H9 (cell line): ENCODE results near the gene ERFL. TPM values are rescaled to one million over a fixed set of nuclear protein-coding genes. Genes with fewer than 3 reads are reported as not detected.

Experiments
- DNase-seq: peaks from one replicate; pipeline ENCODE4 v3.0.0-alpha.2; 2017
- H2AFZ ChIP-seq: one replicate; pipeline ENCODE4 v1.6.1; 2013; ENCODE audit warnings: mild to moderate bottlenecking, low read length, control low read depth, moderate library complexity
- H2AK5ac ChIP-seq: 2 replicates; pipeline ENCODE4 v1.6.1; 2013; ENCODE audit warnings: low read length, control low read depth, mixed read lengths; ENCODE audit not compliant: insufficient read length
- H2BK120ac ChIP-seq: one replicate; pipeline ENCODE4 v1.6.1; 2013; ENCODE audit warnings: low read depth, mild to moderate bottlenecking, low read length, control low read depth, inconsistent platforms; ENCODE audit not compliant: poor library complexity, severe bottlenecking
- H2BK12ac ChIP-seq: 2 replicates; pipeline ENCODE4 v1.6.1; 2013; ENCODE audit warnings: low read length, control low read depth, mixed read lengths, low read depth; ENCODE audit not compliant: insufficient read length
- H2BK15ac ChIP-seq: 2 replicates; pipeline ENCODE4 v1.6.1; 2013; ENCODE audit warnings: low read depth, low read length, control low read depth
- H2BK20ac ChIP-seq: one replicate; pipeline ENCODE4 v1.6.1; 2013; ENCODE audit warnings: low read depth, mild to moderate bottlenecking, low read length, control low read depth, inconsistent platforms; ENCODE audit not compliant: poor library complexity, severe bottlenecking
- H2BK5ac ChIP-seq: 2 replicates; pipeline ENCODE4 v1.6.1; 2013; ENCODE audit warnings: low read length, control low read depth, mixed read lengths; ENCODE audit not compliant: insufficient read length
- H3K14ac ChIP-seq: 2 replicates; pipeline ENCODE4 v1.6.1; 2013; ENCODE audit warnings: low read length, control low read depth; ENCODE audit not compliant: insufficient read depth
- H3K18ac ChIP-seq: 2 replicates; pipeline ENCODE4 v1.6.1; 2013; ENCODE audit warnings: low read depth, mild to moderate bottlenecking, mixed read lengths, low read length, control low read depth; ENCODE audit not compliant: insufficient read length
- H3K23ac ChIP-seq: 2 replicates; pipeline ENCODE4 v1.6.1; 2013; ENCODE audit warnings: low read length, control low read depth, mixed read lengths, low read depth; ENCODE audit not compliant: insufficient read length
- H3K23me2 ChIP-seq: 2 replicates; pipeline ENCODE4 v1.6.1; 2013; ENCODE audit warnings: low read depth, mild to moderate bottlenecking, mixed read lengths, low read length, control low read depth; ENCODE audit not compliant: insufficient read length, poor library complexity, severe bottlenecking
- H3K27ac ChIP-seq: 2 replicates; pipeline ENCODE4 v1.5.1; 2013; ENCODE audit warnings: low read length, control low read depth, mixed read lengths, low read depth; ENCODE audit not compliant: insufficient read length
- H3K27me3 ChIP-seq: 2 replicates; pipeline ENCODE4 v1.6.1; 2013; ENCODE audit warnings: low read length, control low read depth, inconsistent platforms; ENCODE audit not compliant: insufficient read depth
- H3K4ac ChIP-seq: 2 replicates; pipeline ENCODE4 v1.6.1; 2013; ENCODE audit warnings: low read depth, mild to moderate bottlenecking, control low read depth, inconsistent platforms, low read length, moderate library complexity
- H3K4me1 ChIP-seq: 2 replicates; pipeline ENCODE4 v1.6.1; 2013; ENCODE audit warnings: low read length, control low read depth, inconsistent platforms; ENCODE audit not compliant: insufficient read depth
- H3K4me2 ChIP-seq: 2 replicates; pipeline ENCODE4 v1.6.1; 2013; ENCODE audit warnings: low read length, control low read depth, mixed read lengths; ENCODE audit not compliant: insufficient read length, insufficient read depth
- H3K56ac ChIP-seq: 2 replicates; pipeline ENCODE4 v1.6.1; 2013; ENCODE audit warnings: low read depth, mild to moderate bottlenecking, mixed read lengths, low read length, control low read depth; ENCODE audit not compliant: insufficient read length
- H3K79me1 ChIP-seq: 2 replicates; pipeline ENCODE4 v1.6.1; 2013; ENCODE audit warnings: low read depth, mild to moderate bottlenecking, moderate library complexity, low read length, control low read depth, inconsistent platforms; ENCODE audit not compliant: insufficient read depth, poor library complexity, severe bottlenecking
- H3K79me2 ChIP-seq: 2 replicates; pipeline ENCODE4 v1.6.1; 2013; ENCODE audit warnings: low read length, control low read depth, inconsistent platforms; ENCODE audit not compliant: insufficient read depth
- H3K9ac ChIP-seq: 2 replicates; pipeline ENCODE4 v1.6.1; 2013; ENCODE audit warnings: low read length, control low read depth, mixed read lengths; ENCODE audit not compliant: insufficient read length; ENCODE audit errors: extremely low read depth
- H3K9me3 ChIP-seq: one replicate; pipeline ENCODE4 v1.6.1; 2013; ENCODE audit warnings: low read depth, low read length, inconsistent platforms; ENCODE audit not compliant: control insufficient read depth
- H3T11ph ChIP-seq: one replicate; pipeline ENCODE4 v1.6.1; 2013; ENCODE audit warnings: mild to moderate bottlenecking, low read length, control low read depth, inconsistent platforms
- H4K20me1 ChIP-seq: one replicate; pipeline ENCODE4 v1.6.1; 2013; ENCODE audit not compliant: control insufficient read depth, insufficient read length, insufficient read depth
- H4K5ac ChIP-seq: 2 replicates; pipeline ENCODE4 v1.6.1; 2013; ENCODE audit warnings: low read depth, mild to moderate bottlenecking, mixed read lengths, low read length, control low read depth; ENCODE audit not compliant: insufficient read length
- H4K8ac ChIP-seq: replicated peaks from 2 replicates; pipeline ENCODE4 v1.6.1; 2013; ENCODE audit warnings: low read length, control low read depth, mixed read lengths, low read depth; ENCODE audit not compliant: insufficient read length
- H4K91ac ChIP-seq: 2 replicates; pipeline ENCODE4 v1.6.1; 2013; ENCODE audit warnings: low read depth, mild to moderate bottlenecking, moderate library complexity, mixed read lengths, low read length, control low read depth; ENCODE audit not compliant: insufficient read length
- H3K27ac Mint-ChIP-seq, 3 experiments: 2 replicates in 2 of 3; 3 replicates in 1 of 3; pipeline ENCODE4 v1.8.0; 2020 to 2021; ENCODE audit warnings: mixed read lengths in 3 of 3, mild to moderate bottlenecking in 1 of 3, moderate library complexity in 1 of 3
- H3K27me3 Mint-ChIP-seq: 2 replicates; pipeline ENCODE4 v1.8.0; 2021; ENCODE audit warnings: low read depth, mild to moderate bottlenecking, moderate library complexity, mixed read lengths
- H3K36me3 Mint-ChIP-seq, 3 experiments: 2 replicates in 2 of 3; 3 replicates in 1 of 3; pipeline ENCODE4 v1.8.0; 2020 to 2021; ENCODE audit warnings: low read depth in 3 of 3, mixed read lengths in 3 of 3; ENCODE audit not compliant: insufficient read depth in 1 of 3
- H3K4me1 Mint-ChIP-seq, 2 experiments: 2 replicates each; pipeline ENCODE4 v1.8.0; 2020; ENCODE audit warnings: mixed read lengths in 2 of 2
- H3K4me3 Mint-ChIP-seq, 2 experiments: 2 replicates in 1 of 2; 3 replicates in 1 of 2; pipeline ENCODE4 v1.8.0; 2020 to 2021; ENCODE audit warnings: mild to moderate bottlenecking in 2 of 2, mixed read lengths in 2 of 2, moderate library complexity in 1 of 2
- H3K9me3 Mint-ChIP-seq, 2 experiments: 2 replicates in 1 of 2; 3 replicates in 1 of 2; pipeline ENCODE4 v1.8.0; 2020; ENCODE audit warnings: mild to moderate bottlenecking in 2 of 2, mixed read lengths in 2 of 2, moderate library complexity in 1 of 2
- WGBS: extraction: QIAGEN DNeasy Blood & Tissue Kit; methylation state at CpG from one replicate; pipeline ENCODE4 v1.1.7; 2013; ENCODE audit warnings: missing lambda C conversion rate, low lambda C conversion rate, mixed read lengths; ENCODE audit not compliant: insufficient read length; ENCODE audit errors: extremely low coverage; 5-methylcytosine and 5-hydroxymethylcytosine counted together
- total RNA-seq: library from RNA; stranded (reverse); gene quantifications from 2 replicates; pipeline ENCODE4 v1.2.1, GENCODE V29; 2021
- TF ChIP-seq, protein P1 (sequence below): fragments of 200-600 bp; sonication (generic); conservative IDR thresholded peaks from 3 replicates; pipeline ENCODE4 v1.8.0; 2021; ENCODE audit warnings: antibody characterized with exemption, mild to moderate bottlenecking

The ERFL gene
- total RNA-seq, 1 experiment from 2014 or later, result 0.22 TPM

DNA sequence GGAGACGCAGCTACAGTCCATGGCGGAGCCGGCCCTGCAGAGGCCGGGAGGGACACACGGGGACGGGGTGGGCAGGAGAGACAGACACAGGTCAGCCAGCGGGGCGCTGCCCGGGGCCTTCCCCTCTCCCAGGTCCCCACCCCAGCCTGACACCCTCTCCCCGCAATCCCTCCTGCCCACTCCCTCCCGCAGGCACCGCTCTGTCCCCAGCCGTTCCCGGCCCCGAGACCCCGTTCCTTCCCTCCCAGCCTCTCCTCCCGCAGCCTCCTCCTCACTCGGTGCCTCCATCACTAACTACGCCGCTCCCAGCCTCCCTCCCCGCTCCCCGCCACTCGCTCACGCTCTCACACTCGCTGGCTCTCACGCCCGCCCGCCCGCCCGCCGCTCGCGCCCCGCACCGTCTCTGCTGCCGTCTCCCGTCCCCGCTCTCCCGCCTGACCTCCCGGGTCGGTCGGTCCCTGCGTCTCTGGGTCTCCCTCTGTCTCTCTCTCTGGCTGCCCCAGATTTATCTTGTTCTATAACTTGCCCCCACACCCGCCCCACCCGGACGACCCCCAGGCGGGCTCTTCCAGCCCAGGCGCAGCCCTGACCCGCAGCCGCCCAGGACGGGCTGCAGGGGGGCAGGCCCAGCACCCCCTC is 15.2 kb downstream of the ERFL start:
- Histone ChIP-seq H2AFZ (no peak overlapping the region), H3K27ac (no peak overlapping the region), H3K79me1 (no peaks in the 10 kb centered on the region), H4K91ac (no peak overlapping the region), H3K23ac (no peak overlapping the region), H2BK12ac (no peak overlapping the region), H2BK15ac (no peak overlapping the region), H3K56ac (no peak overlapping the region), H3K27me3 (peaks cover 71% of the 10 kb centered on the region), H3T11ph (no peak overlapping the region), H2BK20ac (no peak overlapping the region), H3K4ac (no peak overlapping the region), H3K4me1 (no peaks in the 10 kb centered on the region), H2AK5ac (no peak overlapping the region), H4K20me1 (no peaks in the 10 kb centered on the region), H3K14ac (no peak overlapping the region), H2BK5ac (no peak overlapping the region), H3K18ac (no peak overlapping the region), H3K79me2 (no peaks in the 10 kb centered on the region), H3K9ac (no peak overlapping the region), H3K23me2 (peaks cover 5% of the 10 kb centered on the region), H4K5ac (no peak overlapping the region), H4K8ac (no peak overlapping the region), H3K4me2 (peak overlapping the region; percentile 48), H3K9me3 (no peaks in the 10 kb centered on the region), H2BK120ac (no peak overlapping the region)
- DNase-seq, result no peak
- Mint-ChIP-seq H3K27ac (no peak overlapping the region), H3K36me3 (no peaks in the 10 kb centered on the region), H3K9me3 (peaks cover 0 to 2% of the 10 kb centered on the region in 2 experiments; a peak in 1 of 5 replicates), H3K27me3 (peaks cover 1% of the 10 kb centered on the region), H3K4me1 (peaks cover 6 to 15% of the 10 kb centered on the region in 2 experiments; a peak in 3 of 4 replicates), H3K4me3 (peak overlapping the region; percentile 19 to 76; a peak in 4 of 5 replicates)
- WGBS, result no CpG with 5 or more reads among the region's 51 CpGs
- TF ChIP-seq, protein P1, sequence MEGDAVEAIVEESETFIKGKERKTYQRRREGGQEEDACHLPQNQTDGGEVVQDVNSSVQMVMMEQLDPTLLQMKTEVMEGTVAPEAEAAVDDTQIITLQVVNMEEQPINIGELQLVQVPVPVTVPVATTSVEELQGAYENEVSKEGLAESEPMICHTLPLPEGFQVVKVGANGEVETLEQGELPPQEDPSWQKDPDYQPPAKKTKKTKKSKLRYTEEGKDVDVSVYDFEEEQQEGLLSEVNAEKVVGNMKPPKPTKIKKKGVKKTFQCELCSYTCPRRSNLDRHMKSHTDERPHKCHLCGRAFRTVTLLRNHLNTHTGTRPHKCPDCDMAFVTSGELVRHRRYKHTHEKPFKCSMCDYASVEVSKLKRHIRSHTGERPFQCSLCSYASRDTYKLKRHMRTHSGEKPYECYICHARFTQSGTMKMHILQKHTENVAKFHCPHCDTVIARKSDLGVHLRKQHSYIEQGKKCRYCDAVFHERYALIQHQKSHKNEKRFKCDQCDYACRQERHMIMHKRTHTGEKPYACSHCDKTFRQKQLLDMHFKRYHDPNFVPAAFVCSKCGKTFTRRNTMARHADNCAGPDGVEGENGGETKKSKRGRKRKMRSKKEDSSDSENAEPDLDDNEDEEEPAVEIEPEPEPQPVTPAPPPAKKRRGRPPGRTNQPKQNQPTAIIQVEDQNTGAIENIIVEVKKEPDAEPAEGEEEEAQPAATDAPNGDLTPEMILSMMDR, result no peak
